ENCODE data around the gene MIER3. TPM values are rescaled to one million over a fixed set of nuclear protein-coding genes. Genes with fewer than 3 reads are reported as not detected.

The MIER3 gene
- total RNA-seq, 1 experiment from 2014 or later: 44.8 TPM

- DNase-seq: no peak
- H3K79me2 ChIP-seq (ENCODE audit: insufficient read depth, low read length): no peaks in the 10 kb centered on the region
- H3K79me1 ChIP-seq (ENCODE audit: insufficient read depth, low read depth, low read length, poor library complexity, severe bottlenecking): no peaks in the 10 kb centered on the region
- no peak overlapping the region for H3K9ac ChIP-seq (ENCODE audit: extremely low read depth, insufficient read length, low read length)
- H2BK5ac ChIP-seq (ENCODE audit: insufficient read length, low read length): no peak overlapping the region
- no peak overlapping the region for H3K14ac ChIP-seq (ENCODE audit: insufficient read depth, low read length)
- H3T11ph ChIP-seq (ENCODE audit: low read length): no peak overlapping the region
- no peaks in the 10 kb centered on the region for H3K4me1 ChIP-seq (ENCODE audit: insufficient read depth, low read length)
- no peaks in the 10 kb centered on the region for H3K9me3 ChIP-seq (ENCODE audit: control insufficient read depth, low read depth, low read length)
- no peak overlapping the region for H3K27ac ChIP-seq (ENCODE audit: insufficient read length, low read depth, low read length)
- no peak overlapping the region for H4K91ac ChIP-seq (ENCODE audit: insufficient read length, low read depth, low read length)
- WGBS (ENCODE audit: extremely low coverage, insufficient read length, low lambda C conversion rate): no CpG with 5 or more reads among the region's 2 CpGs
- H3K27ac Mint-ChIP-seq: no peak overlapping the region
- no peak overlapping the region for H3K4me2 ChIP-seq (ENCODE audit: insufficient read depth, insufficient read length, low read length)
- no peak overlapping the region for H3K4me3 Mint-ChIP-seq
- H2AFZ ChIP-seq (ENCODE audit: low read length): no peak overlapping the region
- H2AK5ac ChIP-seq (ENCODE audit: insufficient read length, low read length): no peak overlapping the region
- no peak overlapping the region for H3K18ac ChIP-seq (ENCODE audit: insufficient read length, low read depth, low read length)
- H2BK20ac ChIP-seq (ENCODE audit: low read depth, low read length, poor library complexity, severe bottlenecking): no peak overlapping the region
- no peak overlapping the region for H2BK15ac ChIP-seq (ENCODE audit: low read depth, low read length)
- no peaks in the 10 kb centered on the region for H3K23me2 ChIP-seq (ENCODE audit: insufficient read length, low read depth, low read length, poor library complexity, severe bottlenecking)
- no peak for TF ChIP-seq CTCF (conservative IDR thresholded peaks at IDR 0.05)
- H4K20me1 ChIP-seq (ENCODE audit: control insufficient read depth, insufficient read depth, insufficient read length): no peaks in the 10 kb centered on the region
- H3K9me3 Mint-ChIP-seq: no peaks in the 10 kb centered on the region
- no peak overlapping the region for H4K5ac ChIP-seq (ENCODE audit: insufficient read length, low read depth, low read length)
- peaks cover 3 to 24% (median 17%) of the 10 kb centered on the region in 3 experiments; a peak in 6 of 7 replicates for H3K36me3 Mint-ChIP-seq (ENCODE audit: insufficient read depth in 1 of 3, low read depth in 3 of 3)
- no peak overlapping the region for H2BK12ac ChIP-seq (ENCODE audit: insufficient read length, low read depth, low read length)
- no peaks in the 10 kb centered on the region for H3K27me3 ChIP-seq (ENCODE audit: insufficient read depth, low read length)
- no peaks in the 10 kb centered on the region for H3K4me1 Mint-ChIP-seq
- H3K56ac ChIP-seq (ENCODE audit: insufficient read length, low read depth, low read length): no peak overlapping the region
- H3K27me3 Mint-ChIP-seq (ENCODE audit: low read depth): no peaks in the 10 kb centered on the region
- H2BK120ac ChIP-seq (ENCODE audit: low read depth, low read length, poor library complexity, severe bottlenecking): no peak overlapping the region
- no peak overlapping the region for H3K23ac ChIP-seq (ENCODE audit: insufficient read length, low read depth, low read length)
- no peak overlapping the region for H3K4ac ChIP-seq (ENCODE audit: low read depth, low read length)
- H4K8ac ChIP-seq (replicated peaks; ENCODE audit: insufficient read length, low read depth, low read length): no peak overlapping the region
These were observed 80.1 kb downstream of the MIER3 start for GRCh38 chr5:56871777-56872176.

Other genes with a start within 250 kb of the MIER3 start
- gene MAP3K1, start 136.6 kb downstream of the MIER3 start, total RNA-seq (2021): 11.1 TPM in 2 replicates
- gene SETD9, start 42.5 kb downstream of the MIER3 start, total RNA-seq (2021): 15.1 and 15.7 TPM in 2 replicates
- gene GPBP1, start 221.9 kb upstream of the MIER3 start, total RNA-seq (2021): 108 and 112 TPM in 2 replicates

Measured in H9 (cell line).